ENCODE measurements around the gene RETNLB.

The RETNLB gene

DNA sequence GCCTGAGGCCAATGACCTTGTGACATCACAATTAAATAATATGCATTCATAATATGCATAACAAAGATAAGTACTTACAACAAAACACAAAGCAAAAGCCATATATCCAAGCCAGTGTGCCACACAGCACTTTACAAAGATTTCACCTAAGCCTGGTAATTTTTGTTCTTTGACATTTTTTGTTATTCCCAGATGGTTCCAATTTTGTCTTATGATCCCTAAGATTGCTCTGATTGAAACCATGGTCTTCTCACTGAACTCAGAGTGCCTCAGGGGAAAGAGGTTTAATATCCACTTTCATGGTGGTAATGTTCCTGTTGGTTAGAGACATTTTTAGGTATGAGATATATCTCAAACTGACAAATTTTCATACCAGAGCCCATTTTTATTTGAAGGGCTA, 29.1 kb downstream of the RETNLB start:
- H3K4me3 ChIP-seq (ENCODE audit: low read length), result no peak overlapping the region
- no peak for DNase-seq (ENCODE audit: low read depth)
- TF ChIP-seq, protein P1, sequence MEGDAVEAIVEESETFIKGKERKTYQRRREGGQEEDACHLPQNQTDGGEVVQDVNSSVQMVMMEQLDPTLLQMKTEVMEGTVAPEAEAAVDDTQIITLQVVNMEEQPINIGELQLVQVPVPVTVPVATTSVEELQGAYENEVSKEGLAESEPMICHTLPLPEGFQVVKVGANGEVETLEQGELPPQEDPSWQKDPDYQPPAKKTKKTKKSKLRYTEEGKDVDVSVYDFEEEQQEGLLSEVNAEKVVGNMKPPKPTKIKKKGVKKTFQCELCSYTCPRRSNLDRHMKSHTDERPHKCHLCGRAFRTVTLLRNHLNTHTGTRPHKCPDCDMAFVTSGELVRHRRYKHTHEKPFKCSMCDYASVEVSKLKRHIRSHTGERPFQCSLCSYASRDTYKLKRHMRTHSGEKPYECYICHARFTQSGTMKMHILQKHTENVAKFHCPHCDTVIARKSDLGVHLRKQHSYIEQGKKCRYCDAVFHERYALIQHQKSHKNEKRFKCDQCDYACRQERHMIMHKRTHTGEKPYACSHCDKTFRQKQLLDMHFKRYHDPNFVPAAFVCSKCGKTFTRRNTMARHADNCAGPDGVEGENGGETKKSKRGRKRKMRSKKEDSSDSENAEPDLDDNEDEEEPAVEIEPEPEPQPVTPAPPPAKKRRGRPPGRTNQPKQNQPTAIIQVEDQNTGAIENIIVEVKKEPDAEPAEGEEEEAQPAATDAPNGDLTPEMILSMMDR (conservative IDR thresholded peaks at IDR 0.05; ENCODE audit: low read depth, low read length), result no peak

DNA sequence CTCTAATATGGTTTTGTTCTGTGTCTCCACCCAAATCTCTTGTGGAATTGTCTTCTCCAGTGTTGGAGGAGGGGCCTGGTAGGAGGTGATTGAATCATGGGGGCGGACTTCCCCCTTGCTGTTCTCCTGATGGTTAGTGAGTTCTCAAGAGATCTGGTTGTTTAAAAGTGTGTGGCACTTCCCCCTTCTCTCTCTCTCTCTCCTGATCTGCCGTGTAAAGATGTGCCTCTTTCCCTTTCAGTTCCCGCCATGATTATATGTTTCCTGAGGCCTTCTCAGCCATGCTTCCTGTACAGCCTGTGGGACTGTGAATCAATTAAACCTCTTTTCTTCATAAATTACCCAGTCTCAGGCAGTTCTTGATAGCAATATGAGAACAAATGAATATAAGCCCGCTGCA, 33.1 kb downstream of the RETNLB start:
- DNase-seq (ENCODE audit: low read depth), result no peak
- TF ChIP-seq, protein P1 (conservative IDR thresholded peaks at IDR 0.05; ENCODE audit: low read depth, low read length), result no peak

DNA sequence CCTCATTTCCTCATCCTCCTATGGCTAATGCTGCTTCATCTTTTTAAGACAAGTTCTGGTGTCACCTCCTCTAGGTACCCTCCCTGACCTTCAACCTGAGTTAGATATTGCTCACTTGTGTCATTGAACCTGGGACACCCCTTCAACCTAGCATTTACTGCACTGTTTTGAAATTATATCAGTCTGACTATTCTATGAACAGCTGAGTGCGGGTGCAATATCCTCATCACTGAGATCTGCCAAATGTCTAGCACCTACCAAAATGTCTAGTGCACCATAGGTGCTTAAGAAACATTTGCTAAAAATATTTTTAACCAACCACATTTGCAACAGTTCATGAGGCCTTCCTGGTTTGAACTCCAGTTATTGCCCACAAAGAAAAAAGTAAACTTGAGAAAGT, 34.5 kb downstream of the RETNLB start:
- H3K4me3 ChIP-seq (ENCODE audit: low read length), result no peak overlapping the region
- TF ChIP-seq, protein P1 (conservative IDR thresholded peaks at IDR 0.05; ENCODE audit: low read depth, low read length), result no peak
- DNase-seq (ENCODE audit: low read depth), result no peak

More for the DNA sequence above, 33.1 kb downstream of the RETNLB start:
- H3K4me3 ChIP-seq (ENCODE audit: low read length), result no peak overlapping the region

DNA sequence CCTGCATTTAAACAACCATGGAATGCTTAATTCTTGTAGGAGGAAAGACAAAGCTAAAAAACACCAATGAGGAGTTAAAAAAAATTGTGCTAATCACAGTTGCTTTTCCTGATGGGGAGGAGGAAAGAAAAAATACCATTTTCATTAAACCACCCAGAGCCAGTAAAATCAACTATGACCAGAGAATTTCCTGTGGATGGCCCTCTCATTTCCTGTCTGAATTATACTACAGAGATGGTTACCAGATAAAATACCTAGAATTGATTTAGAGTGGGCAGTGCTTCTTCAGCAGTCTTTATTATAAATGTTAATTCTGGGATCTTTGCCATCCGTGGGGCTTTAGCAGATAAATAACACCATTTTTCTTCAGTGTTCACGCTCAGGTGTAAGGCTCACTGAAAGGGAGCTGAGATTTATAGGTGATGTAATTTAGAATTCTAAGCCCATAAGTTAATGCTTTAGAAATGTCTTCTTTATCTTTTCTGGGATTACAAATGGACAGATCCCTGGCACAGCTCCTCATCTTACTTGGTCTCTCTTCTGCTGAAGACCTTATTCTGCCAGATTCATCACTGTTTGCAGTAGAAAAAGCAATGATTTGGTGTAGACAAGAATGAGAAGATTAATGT, 37.9 kb downstream of the RETNLB start:
- H3K4me3 ChIP-seq (ENCODE audit: low read length), result no peak overlapping the region
- DNase-seq (ENCODE audit: low read depth), result no peak
- TF ChIP-seq, protein P1 (conservative IDR thresholded peaks at IDR 0.05; ENCODE audit: low read depth, low read length), result no peak

DNA sequence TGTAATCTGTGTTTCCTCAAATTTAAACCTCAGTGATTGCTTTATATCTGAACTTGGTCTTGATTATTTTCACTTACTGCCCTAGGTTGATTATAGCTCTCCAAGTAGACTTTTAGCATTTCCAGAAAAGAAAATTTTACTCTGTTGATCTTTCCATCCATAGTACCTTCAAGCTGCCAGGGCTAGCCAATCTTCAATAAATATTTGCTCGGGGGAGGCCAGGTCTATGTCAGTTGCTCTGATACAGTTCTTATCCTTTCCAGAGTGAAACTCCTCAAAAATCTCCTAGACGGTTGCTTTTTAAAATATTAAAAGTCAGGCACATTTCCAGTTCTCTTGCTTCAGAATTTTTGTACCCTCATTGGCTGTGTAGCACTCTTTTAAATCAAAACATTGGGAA, 38.8 kb downstream of the RETNLB start:
- no peak for DNase-seq (ENCODE audit: low read depth)
- H3K4me3 ChIP-seq (ENCODE audit: low read length), result no peak overlapping the region
- TF ChIP-seq, protein P1 (conservative IDR thresholded peaks at IDR 0.05; ENCODE audit: low read depth, low read length), result no peak

DNA sequence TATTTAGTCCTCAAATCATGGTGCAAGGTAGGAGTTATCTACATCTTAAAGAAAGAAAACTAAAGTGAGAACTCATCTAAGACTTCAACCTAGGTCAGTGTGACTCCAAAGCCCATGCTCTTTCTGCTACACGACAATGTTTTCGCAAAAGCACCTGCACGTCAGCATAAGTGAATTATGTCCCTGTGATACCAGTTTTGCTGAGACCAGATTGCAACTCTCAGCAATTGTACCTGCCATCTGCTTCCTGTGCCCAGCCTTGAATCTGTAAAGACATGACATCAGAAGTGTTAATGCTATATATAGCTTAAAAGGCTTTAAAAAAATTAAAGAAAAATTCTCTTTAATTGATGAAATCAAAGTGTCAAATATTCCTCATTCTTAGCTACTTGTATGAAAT, 43.4 kb downstream of the RETNLB start:
- TF ChIP-seq, protein P1 (conservative IDR thresholded peaks at IDR 0.05; ENCODE audit: low read depth, low read length), result no peak
- DNase-seq (ENCODE audit: low read depth), result no peak
- no peak overlapping the region for H3K4me3 ChIP-seq (ENCODE audit: low read length)

DNA sequence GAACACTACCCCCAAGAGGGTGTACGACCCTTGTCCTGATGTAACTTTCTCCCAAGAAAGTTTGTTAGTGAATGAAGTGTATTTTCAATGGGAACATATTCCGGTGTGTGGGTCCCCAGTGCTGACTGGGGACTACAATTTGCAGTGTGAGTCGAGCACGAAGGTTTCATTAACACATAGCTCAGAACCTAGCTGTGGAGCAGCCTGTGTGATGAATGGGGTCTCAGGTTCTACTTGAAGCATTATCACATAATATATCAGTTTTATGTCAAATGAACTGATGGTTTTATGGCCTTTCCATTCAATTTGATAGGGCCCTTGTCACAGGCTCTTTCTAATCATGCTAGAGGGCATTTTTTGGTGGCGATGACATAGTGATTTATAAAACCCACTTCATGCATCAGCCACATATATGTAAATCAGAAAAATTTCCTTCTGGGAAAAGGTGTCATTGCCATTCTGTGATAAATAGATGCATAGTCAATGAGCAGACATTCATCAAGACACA, 44.1 kb downstream of the RETNLB start:
- no peak overlapping the region for H3K4me3 ChIP-seq (ENCODE audit: low read length)
- no peak for DNase-seq (ENCODE audit: low read depth)
- TF ChIP-seq, protein P1 (conservative IDR thresholded peaks at IDR 0.05; ENCODE audit: low read depth, low read length), result no peak
